NCI-H1105 treated with DMSO at 0.1 percent for 48 hours (cell line): ENCODE results near the gene RAB3C.

Experiments used
- DNase-seq: peaks from one replicate; lab custom pipeline; 2025; lab: John Stamatoyannopoulos, UW

Gene RAB3C

GRCh38 chr5:58774937-58775336, 192.1 kb downstream of the RAB3C start:
- no peak for DNase-seq

- no peak for DNase-seq
Measured at GRCh38 chr5:58775701-58776262, 192.9 kb downstream of the RAB3C start.

GRCh38 chr5:58776559-58776958, 193.7 kb downstream of the RAB3C start:
- no peak for DNase-seq

- no peak for DNase-seq
Measured at GRCh38 chr5:58778888-58779287, 196.0 kb downstream of the RAB3C start.

DNA sequence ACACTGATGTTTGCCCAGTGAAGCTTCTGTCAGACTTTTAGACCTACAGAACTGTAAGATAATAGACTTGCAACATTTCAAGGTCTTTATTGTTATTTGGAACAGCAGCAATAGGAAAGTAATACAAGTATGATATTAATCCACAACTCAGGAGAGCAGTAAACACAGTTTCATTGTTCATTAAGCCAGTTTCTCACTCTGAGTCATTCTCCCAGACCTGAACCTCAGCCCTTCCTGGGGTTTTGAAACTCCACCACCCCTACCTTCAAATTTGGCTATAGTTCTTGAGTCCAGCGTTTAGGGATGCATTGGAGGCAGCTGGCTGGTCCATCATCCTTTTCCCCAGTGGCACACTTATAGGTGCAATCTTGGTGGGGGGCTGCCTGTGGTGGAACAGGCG, 203.2 kb downstream of the RAB3C start:
- no peak for DNase-seq

- DNase-seq, result no peak
Measured at GRCh38 chr5:58786711-58787303, 203.9 kb downstream of the RAB3C start.

GRCh38 chr5:58787987-58788386, 205.1 kb downstream of the RAB3C start:
- peak; percentile 79 for DNase-seq

- no peak for DNase-seq
Measured at GRCh38 chr5:58793888-58794657, 211.2 kb downstream of the RAB3C start.

- DNase-seq, result no peak
Measured at GRCh38 chr5:58794875-58795274, 212.0 kb downstream of the RAB3C start.

DNA sequence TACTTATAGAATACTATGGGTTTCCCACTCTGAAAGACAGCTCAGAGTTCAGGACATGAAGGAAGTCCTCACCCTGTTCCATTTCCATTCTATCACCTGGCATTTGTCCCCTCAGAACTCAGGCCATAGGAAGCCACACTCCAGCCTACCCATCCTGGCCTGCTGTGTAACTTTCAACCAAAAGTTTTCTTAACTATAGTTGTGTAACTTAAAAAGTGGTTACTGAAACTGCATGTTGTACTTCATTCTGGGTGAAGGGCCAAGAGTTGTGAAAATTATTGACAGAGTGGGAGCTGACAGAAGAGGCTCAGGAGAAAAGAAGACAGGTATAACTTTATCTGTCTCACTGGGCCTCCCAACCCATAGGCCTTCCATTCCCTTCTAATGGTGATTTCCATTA, 212.5 kb downstream of the RAB3C start:
- no peak for DNase-seq

- no peak for DNase-seq
Measured at GRCh38 chr5:58797021-58797420, 214.1 kb downstream of the RAB3C start.

DNA sequence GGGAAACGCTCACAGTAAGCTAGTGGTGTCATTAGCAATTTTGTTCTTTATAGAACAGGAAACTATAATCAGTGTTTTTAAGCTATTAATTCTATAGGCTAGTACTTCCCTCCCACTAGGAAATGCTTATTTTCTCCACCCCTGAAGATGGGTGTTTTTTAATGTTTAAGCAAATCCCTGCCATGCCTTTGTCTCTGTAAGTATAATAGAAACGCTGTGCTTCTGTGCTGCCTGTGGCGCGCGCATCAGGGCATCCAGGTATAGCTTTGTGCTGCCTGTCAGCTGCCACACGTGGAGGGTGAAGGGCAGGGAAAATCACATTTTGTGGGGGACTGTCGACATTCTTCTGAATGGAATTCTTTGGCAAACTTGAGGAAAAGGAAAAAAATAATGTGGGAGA, 217.5 kb downstream of the RAB3C start:
- DNase-seq, result no peak

- DNase-seq, result no peak
Measured at GRCh38 chr5:58800861-58801540, 218.1 kb downstream of the RAB3C start.

DNA sequence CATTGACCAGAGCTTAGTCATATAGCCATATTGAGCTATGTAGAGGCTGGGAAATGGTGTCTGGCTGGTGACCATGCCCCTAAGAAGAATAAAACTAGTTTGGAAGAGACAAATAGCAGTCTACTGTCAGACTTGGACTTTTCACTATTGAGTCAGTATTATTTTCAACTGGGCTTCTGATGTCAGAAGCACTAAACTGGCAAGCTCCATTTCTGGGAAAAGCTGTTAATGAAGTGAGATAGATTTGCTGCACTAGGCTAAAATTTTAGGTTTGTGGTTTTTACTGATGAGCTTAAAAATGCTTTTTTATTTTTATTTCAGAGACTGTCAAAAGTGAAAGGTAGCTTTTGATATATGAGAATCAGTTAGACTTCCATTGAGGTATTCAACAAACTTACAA, 220.2 kb downstream of the RAB3C start:
- no peak for DNase-seq

DNA sequence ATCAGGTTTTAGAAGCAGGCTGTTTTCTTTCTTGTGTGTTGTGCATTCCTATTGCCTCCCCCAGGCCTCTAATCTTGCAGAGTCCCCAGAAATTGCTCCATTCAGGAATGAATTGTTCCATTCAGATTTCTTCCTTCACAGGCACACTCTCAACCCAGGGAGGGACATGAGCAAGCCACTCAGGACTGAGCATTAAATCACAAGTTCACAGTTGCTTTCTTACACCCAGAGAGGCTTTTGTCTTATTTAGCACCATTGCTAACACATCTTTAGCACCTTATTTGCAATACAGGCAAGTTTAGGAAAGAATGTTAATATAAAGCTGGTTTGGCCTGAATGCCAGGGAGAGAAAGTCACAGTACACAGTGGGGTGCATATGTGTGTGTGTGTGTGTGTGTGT, 221.4 kb downstream of the RAB3C start:
- DNase-seq, result no peak

DNA sequence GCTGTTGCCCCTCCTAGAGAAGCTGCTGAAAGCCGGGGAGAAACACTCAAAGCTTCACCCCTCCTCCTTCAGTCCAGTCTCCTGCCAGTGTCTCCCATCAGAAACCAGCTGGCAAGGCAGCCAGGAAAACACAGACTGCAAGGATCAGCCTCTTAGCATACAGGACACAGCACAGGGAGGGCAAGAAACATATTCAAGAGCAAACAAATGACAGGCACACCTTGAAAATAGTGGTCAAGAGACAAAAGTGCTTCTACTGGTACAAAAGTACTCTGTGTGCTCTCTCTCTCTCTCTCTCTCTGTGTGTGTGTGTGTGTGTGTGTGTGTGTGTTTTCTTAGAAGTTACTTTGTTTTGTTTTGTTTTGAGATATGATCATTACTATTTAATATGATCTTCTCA, 227.2 kb downstream of the RAB3C start:
- no peak for DNase-seq

GRCh38 chr5:58813855-58814254, 231.0 kb downstream of the RAB3C start:
- no peak for DNase-seq

DNA sequence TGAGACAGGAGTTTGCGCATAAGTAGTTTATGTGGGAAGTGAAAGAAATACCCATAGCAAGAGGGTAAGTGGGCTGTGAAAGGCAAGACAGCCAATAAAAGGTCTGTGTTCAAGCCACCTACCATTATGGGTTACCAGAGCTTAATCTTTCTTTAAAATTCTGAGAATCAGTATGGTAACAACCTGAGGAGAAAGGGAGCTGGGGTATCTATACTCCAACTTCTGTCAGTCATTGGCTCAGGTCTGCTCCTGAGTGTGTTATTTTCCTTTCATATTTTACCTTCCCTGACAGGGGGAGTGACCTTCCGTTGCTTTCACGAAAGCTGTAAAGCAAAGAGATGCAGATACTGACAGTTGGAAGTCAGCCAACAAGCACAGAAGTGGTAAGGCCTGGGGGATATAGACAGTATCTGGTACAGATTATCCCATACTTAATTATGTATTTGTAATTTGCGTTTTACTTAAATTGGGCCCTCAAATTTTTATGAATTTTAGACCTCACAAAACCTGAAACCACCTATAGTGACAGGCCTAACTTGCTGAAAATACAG, 233.4 kb downstream of the RAB3C start:
- no peak for DNase-seq

DNA sequence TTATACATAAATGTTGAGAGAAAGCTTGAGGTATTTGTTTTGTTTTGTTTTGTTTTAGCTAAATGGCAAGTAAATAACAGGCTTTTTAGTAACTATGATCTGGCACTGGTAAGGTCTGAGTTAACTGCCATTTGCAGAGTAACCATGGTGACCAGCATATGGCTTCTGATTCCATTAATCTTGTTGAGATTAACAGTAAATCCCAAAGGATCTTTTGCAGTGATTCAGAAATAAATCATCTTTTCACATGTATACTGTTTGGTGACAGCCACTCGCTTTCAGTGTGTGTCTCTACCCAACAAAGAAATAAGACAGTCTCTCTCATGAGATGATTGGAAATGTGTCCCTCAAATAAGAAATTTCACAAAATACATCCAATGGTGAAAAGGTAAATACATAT, 235.6 kb downstream of the RAB3C start:
- DNase-seq, result no peak

DNA sequence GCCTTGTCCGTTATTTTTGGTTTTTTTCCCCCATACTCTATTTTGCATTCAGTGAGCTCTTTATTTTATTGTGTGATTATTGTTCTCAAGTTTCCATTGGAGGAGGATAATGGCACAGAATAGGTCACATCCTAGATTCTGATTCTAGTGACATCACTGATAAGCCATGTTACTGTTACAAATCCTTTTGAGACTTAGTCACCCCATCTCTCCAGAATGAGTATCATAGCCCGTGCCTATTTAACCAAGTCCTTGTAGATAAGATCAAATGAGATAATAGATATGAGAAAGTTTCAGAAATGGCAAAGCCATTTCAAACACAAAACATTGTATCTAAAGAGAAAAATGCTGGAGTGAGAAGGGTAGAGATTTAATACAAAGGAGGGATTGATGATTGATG, 242.6 kb downstream of the RAB3C start:
- DNase-seq, result no peak

DNA sequence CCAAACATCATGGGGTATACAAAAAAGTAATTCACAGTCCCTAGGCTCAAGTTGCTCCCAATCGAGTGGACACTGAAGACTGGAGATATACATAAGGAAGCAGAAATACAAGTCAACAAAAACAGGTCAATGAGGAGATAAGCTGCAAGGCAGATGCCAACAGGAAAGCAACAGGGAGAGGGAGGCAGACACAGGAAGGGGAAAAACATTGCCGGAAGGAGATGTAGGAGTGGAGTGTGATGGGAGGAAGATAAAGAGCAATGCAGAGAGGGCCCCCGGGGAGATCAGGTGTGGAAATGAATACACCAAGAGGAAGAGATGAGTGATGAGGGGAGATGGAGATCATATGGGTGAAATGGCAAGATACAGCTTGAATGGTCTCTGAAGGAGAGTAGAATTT, 243.0 kb downstream of the RAB3C start:
- DNase-seq, result no peak

GRCh38 chr5:58827463-58827862, 244.6 kb downstream of the RAB3C start:
- DNase-seq, result no peak

- DNase-seq, result peak; percentile 44
Measured at GRCh38 chr5:58828258-58828657, 245.4 kb downstream of the RAB3C start.
